NT2/D1 (cell line): Measurements from ENCODE around the gene TRIM59.

Experiments
- SUZ12 ChIP-seq: IDR thresholded peaks from 2 replicates; pipeline ENCODE4 v1.6.1; 2011; ENCODE audit not compliant: insufficient read length, insufficient read depth; ENCODE audit errors: extremely low read depth
- ZNF274 ChIP-seq: IDR thresholded peaks from 2 replicates; pipeline ENCODE4 v1.6.1; 2011; ENCODE audit warnings: mild to moderate bottlenecking, low read depth, low read length

DNA sequence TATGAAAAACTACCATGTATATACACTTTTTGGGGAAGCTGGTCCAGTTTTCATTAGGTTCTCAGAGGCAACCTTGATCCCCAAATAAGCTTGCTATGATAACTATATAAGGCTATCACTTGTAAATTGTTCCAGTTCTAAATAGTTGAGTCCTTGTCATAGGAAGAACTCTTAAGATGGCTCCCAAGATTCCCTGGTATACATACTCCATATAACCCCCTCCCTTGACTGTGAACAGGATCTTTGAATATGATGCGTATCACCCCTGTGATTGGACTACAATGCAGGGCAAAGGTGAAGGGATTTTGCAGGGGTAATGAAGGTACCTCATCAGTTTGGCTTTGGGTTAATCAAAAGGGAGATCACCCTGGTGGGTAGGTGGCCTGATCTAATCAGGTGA lies 48.6 kb upstream of the TRIM59 start:
- TF ChIP-seq ZNF274 (no peak), SUZ12 (no peak)
